GM10266 (cell line): ENCODE data around the gene DYNC2H1.

Experiments
- DNase-seq: peaks from one replicate; pipeline ENCODE4 v3.0.0; 2012; ENCODE audit errors: extremely low spot score
- CTCF ChIP-seq: IDR thresholded peaks from 2 replicates; pipeline ENCODE4 v1.5.1; 2012; ENCODE audit warnings: mild to moderate bottlenecking, low read depth; ENCODE audit not compliant: control insufficient read depth, insufficient read depth; ENCODE audit errors: missing control alignments

Gene DYNC2H1

GRCh38 chr11:103274025-103274424, 164.8 kb downstream of the DYNC2H1 start:
- no peak for TF ChIP-seq CTCF
- no peak for DNase-seq

GRCh38 chr11:103279821-103280220, 170.6 kb downstream of the DYNC2H1 start:
- TF ChIP-seq CTCF = no peak
- DNase-seq = no peak

DNA sequence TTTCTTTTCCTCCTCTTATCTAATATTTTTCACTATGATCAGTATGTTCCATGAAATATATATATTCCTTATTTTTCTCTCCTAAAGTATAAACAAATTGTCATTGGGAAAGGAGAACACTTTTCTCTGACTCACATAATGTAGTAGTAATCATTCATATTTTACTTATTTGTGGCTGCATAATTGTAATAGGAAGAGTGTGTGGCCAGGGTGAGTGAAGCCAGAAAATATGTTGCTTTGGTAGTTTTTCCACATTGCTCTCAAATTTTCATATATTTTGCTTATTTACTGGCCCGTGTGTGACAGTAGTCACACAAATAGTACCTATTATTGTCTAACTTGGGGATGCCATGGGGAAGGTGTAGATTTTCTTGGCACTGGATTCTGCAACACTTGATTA, 172.1 kb downstream of the DYNC2H1 start:
- DNase-seq = no peak
- TF ChIP-seq CTCF = no peak

GRCh38 chr11:103284260-103284659, 175.0 kb downstream of the DYNC2H1 start:
- TF ChIP-seq CTCF = no peak
- DNase-seq = no peak

DNA sequence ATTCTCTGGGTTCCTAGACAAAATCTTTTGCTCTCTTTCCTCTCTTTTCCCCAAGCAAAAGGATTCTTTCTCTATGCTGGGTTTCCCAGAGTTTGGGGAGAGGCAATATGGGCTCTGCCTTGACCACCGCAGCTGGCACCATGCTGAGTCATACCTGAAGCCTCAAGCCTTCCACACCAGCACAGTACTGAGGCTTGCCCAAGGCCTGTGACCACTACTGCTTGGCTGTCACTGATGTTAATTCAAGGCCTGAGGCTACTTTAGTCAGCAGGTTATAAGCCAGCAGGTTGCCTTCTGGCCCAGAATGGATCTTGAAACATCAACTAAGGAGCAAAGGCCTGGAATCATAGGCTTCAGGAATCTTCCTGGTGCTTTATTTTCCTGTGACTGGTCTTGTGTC, 185.3 kb downstream of the DYNC2H1 start:
- no peak for DNase-seq

GRCh38 chr11:103295704-103296103, 186.5 kb downstream of the DYNC2H1 start:
- TF ChIP-seq CTCF = no peak
- no peak for DNase-seq

More for the DNA sequence above, 185.3 kb downstream of the DYNC2H1 start:
- TF ChIP-seq CTCF = no peak

GRCh38 chr11:103297900-103298299, 188.7 kb downstream of the DYNC2H1 start:
- no peak for DNase-seq
- no peak for TF ChIP-seq CTCF
